H1 (cell line): ENCODE measurements around the gene PRRC2C. TPM values are rescaled to one million over a fixed set of nuclear protein-coding genes. Genes with fewer than 3 reads are reported as not detected.
"Not testable (repeated sequence)": the region's sequence is repeated elsewhere in the genome, so short reads cannot be mapped to it uniquely, and the experiment has no call there.

ENCODE experiments used
- CTCF ChIA-PET: fragments of 300-600 bp; sonication (Branson Sonifier 250); formaldehyde crosslinking; loops from one replicate; lab custom pipeline; 2021; ENCODE audit not compliant: partially characterized antibody; lab: Charles Lee
- POLR2A ChIA-PET: fragments of 300-600 bp; sonication (Branson Sonifier 250); formaldehyde crosslinking; loops from one replicate; lab custom pipeline; 2021; ENCODE audit warnings: inconsistent platforms; ENCODE audit not compliant: partially characterized antibody; lab: Charles Lee
- DNase-seq, 2 experiments: peaks; one replicate each; pipeline versions ENCODE4 v3.0.0 to v3.0.0-alpha.2; 2010 to 2022; ENCODE audit warnings: low spot score in 2 of 2, low read depth in 1 of 2, mixed read lengths in 1 of 2
- FAIRE-seq: peaks from 2 replicates; lab custom pipeline; 2011; peaks lifted over from hg19 to GRCh38; lab: Jason Lieb, UNC
- H2AFZ ChIP-seq: 2 replicates; pipeline ENCODE4 v1.8.1; 2012; ENCODE audit warnings: low read length, inconsistent platforms
- H2AK5ac ChIP-seq: 2 replicates; pipeline ENCODE4 v1.6.1; 2013; ENCODE audit warnings: low read depth, low read length
- H2BK120ac ChIP-seq: replicated peaks from 2 replicates; pipeline ENCODE3; 2013; ENCODE audit warnings: low read depth, low read length, inconsistent platforms
- H2BK12ac ChIP-seq: 2 replicates; pipeline ENCODE4 v1.6.1; 2013; ENCODE audit warnings: low read depth, low read length
- H2BK15ac ChIP-seq: 2 replicates; pipeline ENCODE4 v1.6.1; 2013; ENCODE audit warnings: low read length
- H2BK20ac ChIP-seq: 2 replicates; pipeline ENCODE4 v1.6.1; 2013; ENCODE audit warnings: low read length
- H2BK5ac ChIP-seq: 2 replicates; pipeline ENCODE4 v1.6.1; 2013; ENCODE audit warnings: low read depth, low read length
- H3K14ac ChIP-seq: 2 replicates; pipeline ENCODE4 v1.6.1; 2013; ENCODE audit warnings: inconsistent platforms; ENCODE audit not compliant: insufficient read length
- H3K18ac ChIP-seq: 2 replicates; pipeline ENCODE4 v1.6.1; 2013; ENCODE audit warnings: low read length; ENCODE audit errors: extremely low read depth
- H3K23ac ChIP-seq: 2 replicates; pipeline ENCODE4 v1.6.1; 2013; ENCODE audit warnings: inconsistent platforms; ENCODE audit not compliant: insufficient read length
- H3K23me2 ChIP-seq: 2 replicates; pipeline ENCODE4 v1.6.1; 2013; ENCODE audit warnings: low read depth, low read length
- H3K27ac ChIP-seq: 2 replicates; pipeline ENCODE4 v1.6.1; 2011; ENCODE audit warnings: low read depth, low read length, inconsistent platforms
- H3K27me3 ChIP-seq, 4 experiments: replicated peaks in 1 of 4; 1 replicate in 1 of 4; 2 replicates in 3 of 4; pipeline versions ENCODE4 v1.6.1 to v1.8.1; 2011 to 2013; ENCODE audit warnings: low read length in 3 of 4, mild to moderate bottlenecking in 3 of 4, inconsistent platforms in 2 of 4, mixed read lengths in 2 of 4, moderate library complexity in 1 of 4; ENCODE audit not compliant: control insufficient read depth in 3 of 4, insufficient read depth in 3 of 4; ENCODE audit errors: extremely low read depth in 1 of 4
- H3K36me3 ChIP-seq, 4 experiments: 2 replicates each; pipeline versions ENCODE4 v1.6.1 to v1.8.1; 2011 to 2013; ENCODE audit warnings: mild to moderate bottlenecking in 4 of 4, low read length in 3 of 4, moderate library complexity in 2 of 4, control low read depth in 1 of 4, inconsistent platforms in 1 of 4; ENCODE audit not compliant: insufficient read depth in 4 of 4, control insufficient read depth in 2 of 4
- H3K4ac ChIP-seq: replicated peaks from 2 replicates; pipeline ENCODE3; 2013; ENCODE audit warnings: low read length, low read depth, mixed read lengths, inconsistent platforms; ENCODE audit not compliant: insufficient read length
- H3K4me1 ChIP-seq, 4 experiments: replicated peaks in 1 of 4; 1 replicate in 1 of 4; 2 replicates in 3 of 4; pipeline versions ENCODE4 v1.6.1 to v1.8.1; 2011 to 2013; ENCODE audit warnings: low read length in 3 of 4, inconsistent platforms in 2 of 4, mixed read lengths in 1 of 4; ENCODE audit not compliant: insufficient read depth in 4 of 4, control insufficient read depth in 3 of 4
- H3K4me2 ChIP-seq, 2 experiments: 2 replicates each; pipeline versions ENCODE4 v1.6.1 to v1.8.1; 2011 to 2013; ENCODE audit warnings: low read depth in 2 of 2, low read length in 2 of 2, control low read depth in 1 of 2, inconsistent platforms in 1 of 2, mild to moderate bottlenecking in 1 of 2; ENCODE audit not compliant: insufficient read depth in 1 of 2
- H3K4me3 ChIP-seq, 4 experiments: fragments of 200-600, 300-600 bp in 1 of 4; sonication (generic), shearing (Covaris generic), sonication (Bioruptor Twin) in 1 of 4; 2 replicates each; pipeline versions ENCODE4 v1.5.1 to v1.8.1; 2011 to 2016; ENCODE audit warnings: low read length in 4 of 4, low read depth in 3 of 4, control low read depth in 2 of 4, inconsistent platforms in 2 of 4, mild to moderate bottlenecking in 2 of 4, mixed read lengths in 1 of 4, moderate library complexity in 1 of 4; ENCODE audit not compliant: insufficient read depth in 2 of 4; ENCODE audit errors: extremely low read depth in 1 of 4
- H3K56ac ChIP-seq: replicated peaks from 2 replicates; pipeline ENCODE3; 2013; ENCODE audit warnings: low read depth, mild to moderate bottlenecking, mixed read lengths, low read length, inconsistent platforms; ENCODE audit not compliant: insufficient read length
- H3K79me1 ChIP-seq: 2 replicates; pipeline ENCODE4 v1.6.1; 2013; ENCODE audit warnings: low read depth, low read length, control low read depth
- H3K79me2 ChIP-seq, 2 experiments: 2 replicates each; pipeline versions ENCODE4 v1.6.1 to v1.8.1; 2012 to 2013; ENCODE audit warnings: low read length in 2 of 2, mild to moderate bottlenecking in 2 of 2, inconsistent platforms in 1 of 2; ENCODE audit not compliant: insufficient read depth in 2 of 2, control insufficient read depth in 1 of 2
- H3K9ac ChIP-seq, 4 experiments: replicated peaks in 1 of 4; 1 replicate in 1 of 4; 2 replicates in 3 of 4; pipeline versions ENCODE4 v1.6.1 to v1.8.1; 2011 to 2013; ENCODE audit warnings: low read depth in 3 of 4, low read length in 3 of 4, control low read depth in 2 of 4, mild to moderate bottlenecking in 2 of 4, moderate library complexity in 2 of 4, inconsistent platforms in 1 of 4; ENCODE audit errors: extremely low read depth in 1 of 4
- H3K9me3 ChIP-seq, 2 experiments: 2 replicates each; pipeline versions ENCODE4 v1.6.1 to v1.8.1; 2012 to 2013; ENCODE audit warnings: mild to moderate bottlenecking in 2 of 2, moderate library complexity in 2 of 2, control low read depth in 1 of 2, inconsistent platforms in 1 of 2, low read depth in 1 of 2, low read length in 1 of 2, mixed read lengths in 1 of 2; ENCODE audit not compliant: insufficient read depth in 2 of 2
- H4K20me1 ChIP-seq, 2 experiments: replicated peaks in 1 of 2; 2 replicates each; pipeline versions ENCODE3 to v1.8.1; 2011 to 2013; ENCODE audit warnings: inconsistent platforms in 2 of 2, low read length in 2 of 2, mild to moderate bottlenecking in 1 of 2; ENCODE audit not compliant: insufficient read depth in 2 of 2, control insufficient read depth in 1 of 2
- H4K5ac ChIP-seq: 2 replicates; pipeline ENCODE4 v1.6.1; 2013; ENCODE audit warnings: low read length, low read depth, mixed read lengths, inconsistent platforms; ENCODE audit not compliant: insufficient read length
- H4K8ac ChIP-seq: 2 replicates; pipeline ENCODE4 v1.8.0; 2013; ENCODE audit warnings: mild to moderate bottlenecking, moderate library complexity, low read length, inconsistent platforms; ENCODE audit not compliant: insufficient read depth; ENCODE audit errors: extremely low read depth
- H4K91ac ChIP-seq: replicated peaks from 2 replicates; pipeline ENCODE3; 2013; ENCODE audit warnings: low read length, mixed read lengths, inconsistent platforms; ENCODE audit not compliant: insufficient read length
- JUND ChIP-seq: IDR thresholded peaks from 2 replicates; pipeline ENCODE4 v1.6.1; 2011; ENCODE audit warnings: mild to moderate bottlenecking, improper control_type of control experiment, low read length
- RBBP5 ChIP-seq: IDR thresholded peaks from 2 replicates; pipeline ENCODE4 v1.7.1; 2012; ENCODE audit warnings: low read depth, mild to moderate bottlenecking, inconsistent platforms, low read length, moderate library complexity, borderline replicate concordance
- WGBS, 2 experiments: shearing (Covaris generic) in 1 of 2; methylation state at CpG; one replicate each; pipeline versions ENCODE4 v1.1.6 to v1.1.7; 2013 to 2015; ENCODE audit warnings: low lambda C conversion rate in 2 of 2, mixed read lengths in 2 of 2, inconsistent platforms in 1 of 2, low coverage in 1 of 2, missing lambda C conversion rate in 1 of 2; ENCODE audit not compliant: insufficient replicate concordance in 2 of 2, insufficient coverage in 1 of 2, insufficient read length in 1 of 2; ENCODE audit errors: extremely low coverage in 1 of 2, missing lambda C conversion rate in 1 of 2; 5-methylcytosine and 5-hydroxymethylcytosine counted together
- polyA plus RNA-seq, 7 experiments: library from polyadenylated mRNA; depleted of rRNA in 3 of 7; stranded (reverse) in 5 of 7; unstranded in 2 of 7; fragments of >200 nt in 5 of 7; fragments of 200-250 nt in 2 of 7; gene quantifications; 1 replicate in 5 of 7; 2 replicates in 1 of 7; 4 replicates in 1 of 7; pipeline versions ENCODE4 v1.2.1 to v1.2.3, GENCODE V29; 2011 to 2013; ENCODE audit warnings: missing spikeins in 2 of 7, mixed read lengths in 2 of 7
- total RNA-seq: library from RNA; stranded (reverse); fragmentation: NEBNext Ultra II Directional; extraction: Animal tissue kit (Norgen Biotek cat#: 25700); gene quantifications from 2 replicates; pipeline ENCODE4 v1.2.1, GENCODE V29; 2021
- TF ChIP-seq, protein P1 (sequence below), 3 experiments: IDR thresholded peaks; 1 replicate in 2 of 3; 2 replicates in 1 of 3; pipeline versions ENCODE4 v1.5.1 to v1.6.1; 2011; ENCODE audit warnings: low read length in 3 of 3, mild to moderate bottlenecking in 3 of 3, inconsistent platforms in 2 of 3, low read depth in 1 of 3, moderate library complexity in 1 of 3; ENCODE audit not compliant: insufficient read depth in 1 of 3; ENCODE audit errors: control extremely low read depth in 1 of 3

The PRRC2C gene
- total and polyA plus RNA-seq, 2 of the 8 experiments (the other 6 are each of a cell fraction or from before 2014, with no cell fraction given), result 125 to 264 TPM

DNA sequence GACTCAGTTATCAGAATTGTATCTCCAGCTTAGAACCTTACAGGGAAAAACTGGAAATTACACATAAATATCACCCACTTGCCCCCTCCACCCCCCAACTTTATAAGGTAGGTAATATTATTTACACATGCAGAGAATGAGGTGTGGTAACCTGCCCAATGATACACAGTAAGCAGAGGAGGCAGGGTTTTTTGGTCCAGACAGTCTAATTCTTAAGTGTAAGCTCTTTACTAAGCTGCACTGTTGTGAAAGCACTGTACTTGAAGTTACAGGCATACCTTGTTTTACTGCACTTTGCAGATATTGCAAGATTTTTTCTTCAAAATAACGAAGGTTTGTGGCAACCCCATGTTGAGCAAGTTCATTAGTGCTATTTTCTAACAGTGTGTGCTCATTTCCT, 111.9 kb downstream of the PRRC2C start (continued):
- TF ChIP-seq, protein P1, sequence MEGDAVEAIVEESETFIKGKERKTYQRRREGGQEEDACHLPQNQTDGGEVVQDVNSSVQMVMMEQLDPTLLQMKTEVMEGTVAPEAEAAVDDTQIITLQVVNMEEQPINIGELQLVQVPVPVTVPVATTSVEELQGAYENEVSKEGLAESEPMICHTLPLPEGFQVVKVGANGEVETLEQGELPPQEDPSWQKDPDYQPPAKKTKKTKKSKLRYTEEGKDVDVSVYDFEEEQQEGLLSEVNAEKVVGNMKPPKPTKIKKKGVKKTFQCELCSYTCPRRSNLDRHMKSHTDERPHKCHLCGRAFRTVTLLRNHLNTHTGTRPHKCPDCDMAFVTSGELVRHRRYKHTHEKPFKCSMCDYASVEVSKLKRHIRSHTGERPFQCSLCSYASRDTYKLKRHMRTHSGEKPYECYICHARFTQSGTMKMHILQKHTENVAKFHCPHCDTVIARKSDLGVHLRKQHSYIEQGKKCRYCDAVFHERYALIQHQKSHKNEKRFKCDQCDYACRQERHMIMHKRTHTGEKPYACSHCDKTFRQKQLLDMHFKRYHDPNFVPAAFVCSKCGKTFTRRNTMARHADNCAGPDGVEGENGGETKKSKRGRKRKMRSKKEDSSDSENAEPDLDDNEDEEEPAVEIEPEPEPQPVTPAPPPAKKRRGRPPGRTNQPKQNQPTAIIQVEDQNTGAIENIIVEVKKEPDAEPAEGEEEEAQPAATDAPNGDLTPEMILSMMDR (IDR thresholded peaks at IDR 0.05; ENCODE audit: control extremely low read depth in 1 of 3, insufficient read depth in 1 of 3, low read depth in 1 of 3, low read length in 3 of 3), result no peak
- TF ChIP-seq JUND, result no peak
- no peak for TF ChIP-seq RBBP5

DNA sequence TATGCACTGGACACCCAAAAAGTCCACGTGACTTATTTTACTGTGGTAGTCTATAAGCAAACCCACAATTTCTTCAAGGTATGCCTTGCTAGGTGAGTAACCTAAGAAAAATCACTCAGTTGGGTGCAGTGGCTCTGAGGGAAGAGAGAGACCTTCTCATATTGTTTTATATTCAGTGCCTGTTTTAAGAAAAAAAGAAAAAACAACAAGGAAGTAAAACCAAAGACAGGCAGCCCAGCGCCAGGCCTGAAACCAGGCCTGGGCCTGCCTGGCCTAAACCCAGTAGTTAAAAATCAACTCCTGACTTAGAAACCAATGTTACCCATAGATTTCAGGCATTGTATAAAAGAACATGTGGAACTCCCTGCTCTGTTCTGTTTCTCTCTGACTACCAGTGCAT, 115.0 kb downstream of the PRRC2C start:
- H3K23me2 ChIP-seq, H3K9me3 ChIP-seq, H2AFZ ChIP-seq, H3K9ac ChIP-seq, POLR2A ChIA-PET, H4K91ac ChIP-seq, H3K27me3 ChIP-seq, CTCF ChIA-PET, H3K79me2 ChIP-seq, H2BK5ac ChIP-seq, H3K4me1 ChIP-seq, H2AK5ac ChIP-seq, H2BK120ac ChIP-seq, H2BK20ac ChIP-seq, H4K8ac ChIP-seq, H3K79me1 ChIP-seq, H3K4me2 ChIP-seq, H3K27ac ChIP-seq, H3K4ac ChIP-seq, FAIRE-seq, DNase-seq, H4K20me1 ChIP-seq, H3K14ac ChIP-seq, H3K18ac ChIP-seq, H2BK12ac ChIP-seq, H2BK15ac ChIP-seq, H3K4me3 ChIP-seq, H3K36me3 ChIP-seq, H3K56ac ChIP-seq, H3K23ac ChIP-seq, H4K5ac ChIP-seq: not testable (repeated sequence)
- WGBS, 2 experiments, result 97% methylated on average over 2 of the region's 2 CpGs; no CpG with 5 or more reads in 1 of the 2 experiments
